Endothelial cell of umbilical vein (primary cell): ENCODE data around the gene BNC1. TPM values are rescaled to one million over a fixed set of nuclear protein-coding genes. Genes with fewer than 3 reads are reported as not detected.

Experiments used
- BruUV-seq: library from RNA; stranded (reverse); fragments of 400-500 nt; replicated peaks from 2 replicates; lab custom pipeline; 2021; lab: Mats Ljungman, UMichigan
- CTCF ChIA-PET: fragments of 300-600, 350-600 bp; sonication (Branson Sonifier 250); formaldehyde crosslinking; loops from one replicate; lab custom pipeline; 2021; ENCODE audit warnings: antibody characterized with exemption, inconsistent platforms; lab: Charles Lee
- POLR2A ChIA-PET: fragments of 300-600, 350-600 bp; sonication (Branson Sonifier 250); formaldehyde crosslinking; loops from one replicate; lab custom pipeline; 2021; ENCODE audit warnings: antibody characterized with exemption, inconsistent platforms; lab: Charles Lee
- DNase-seq: peaks from one replicate; pipeline ENCODE4 v3.0.0-alpha.2; 2011; ENCODE audit warnings: low read depth, low spot score
- FAIRE-seq: peaks from 2 replicates; lab custom pipeline; 2011; peaks lifted over from hg19 to GRCh38; lab: Jason Lieb, UNC
- H2AFZ ChIP-seq: 2 replicates; pipeline ENCODE4 v1.6.0; 2012; ENCODE audit warnings: low read depth, low read length, control low read depth, inconsistent platforms
- H3K27ac ChIP-seq: 2 replicates; pipeline ENCODE4 v1.5.1; 2011; ENCODE audit warnings: low read depth, mild to moderate bottlenecking, control low read depth, low read length, moderate library complexity; ENCODE audit not compliant: insufficient read depth
- H3K27me3 ChIP-seq, 2 experiments: 2 replicates each; pipeline versions ENCODE4 v1.6.0 to v1.6.1; 2011; ENCODE audit warnings: low read length in 2 of 2, mixed read lengths in 1 of 2; ENCODE audit not compliant: control insufficient read depth in 2 of 2, insufficient read depth in 2 of 2
- H3K36me3 ChIP-seq, 2 experiments: 2 replicates in 1 of 2; 3 replicates in 1 of 2; pipeline ENCODE4 v1.5.1; 2011; ENCODE audit warnings: low read length in 2 of 2, mild to moderate bottlenecking in 1 of 2, moderate library complexity in 1 of 2; ENCODE audit not compliant: control insufficient read depth in 2 of 2, insufficient read depth in 2 of 2; ENCODE audit errors: extremely low read depth in 1 of 2
- H3K4me1 ChIP-seq: 3 replicates; pipeline ENCODE4 v1.5.1; 2011; ENCODE audit warnings: mild to moderate bottlenecking, low read length; ENCODE audit not compliant: control insufficient read depth, insufficient read depth; ENCODE audit errors: extremely low read depth
- H3K4me2 ChIP-seq: 2 replicates; pipeline ENCODE4 v1.6.1; 2011; ENCODE audit warnings: low read length, control low read depth, mixed read lengths; ENCODE audit not compliant: insufficient read depth
- H3K4me3 ChIP-seq, 3 experiments: fragments of 200-600 bp in 1 of 3; sonication (generic), shearing (Covaris generic) in 1 of 3; replicated peaks in 1 of 3; 2 replicates each; pipeline ENCODE4 v1.5.1; 2011 to 2016; ENCODE audit warnings: control low read depth in 3 of 3, low read length in 3 of 3, mild to moderate bottlenecking in 2 of 3, inconsistent platforms in 1 of 3, low read depth in 1 of 3, moderate library complexity in 1 of 3; ENCODE audit not compliant: insufficient read depth in 1 of 3
- H3K79me2 ChIP-seq: 2 replicates; pipeline ENCODE4 v1.6.0; 2012; ENCODE audit warnings: low read length, inconsistent platforms; ENCODE audit not compliant: control insufficient read depth, insufficient read depth
- H3K9ac ChIP-seq: replicated peaks from 2 replicates; pipeline ENCODE3; 2011; ENCODE audit warnings: low read length, control low read depth; ENCODE audit not compliant: insufficient read depth; ENCODE audit errors: extremely low read depth
- H3K9me1 ChIP-seq: replicated peaks from 3 replicates; pipeline ENCODE4 v1.6.0; 2011; ENCODE audit warnings: mild to moderate bottlenecking, low read length; ENCODE audit not compliant: control insufficient read depth, insufficient read depth; ENCODE audit errors: extremely low read depth
- H3K9me3 ChIP-seq: replicated peaks from 2 replicates; pipeline ENCODE4 v1.5.1; 2012; ENCODE audit warnings: low read length, inconsistent platforms; ENCODE audit not compliant: control insufficient read depth, insufficient read depth
- H4K20me1 ChIP-seq: replicated peaks from 2 replicates; pipeline ENCODE3; 2011; ENCODE audit warnings: mild to moderate bottlenecking, low read length; ENCODE audit not compliant: control insufficient read depth, insufficient read depth; ENCODE audit errors: extremely low read depth
- EZH2 ChIP-seq: IDR thresholded peaks from 2 replicates; pipeline ENCODE4 v1.6.1; 2012; ENCODE audit warnings: borderline replicate concordance, low read depth, mild to moderate bottlenecking, moderate library complexity, low read length, inconsistent platforms; ENCODE audit not compliant: severe bottlenecking
- FOS ChIP-seq: IDR thresholded peaks from 2 replicates; pipeline ENCODE4 v1.6.1; 2011; ENCODE audit warnings: mild to moderate bottlenecking, low read length, moderate library complexity, borderline replicate concordance; ENCODE audit not compliant: insufficient read depth
- GATA2 ChIP-seq: IDR thresholded peaks from 2 replicates; pipeline ENCODE4 v1.7.0; 2011; ENCODE audit warnings: low read depth, mild to moderate bottlenecking, moderate library complexity, mixed read lengths, low read length; ENCODE audit not compliant: insufficient read length, insufficient read depth
- JUN ChIP-seq: IDR thresholded peaks from 2 replicates; pipeline ENCODE4 v1.6.1; 2011; ENCODE audit warnings: borderline replicate concordance, low read depth; ENCODE audit not compliant: insufficient read length, insufficient read depth
- MYC ChIP-seq: IDR thresholded peaks from one replicate; pipeline ENCODE4 v1.6.1; 2011; ENCODE audit warnings: mild to moderate bottlenecking, low read depth, low read length
- POLR2A ChIP-seq: IDR thresholded peaks from 2 replicates; pipeline ENCODE4 v1.6.1; 2012; ENCODE audit warnings: low read depth, mild to moderate bottlenecking, control low read depth, low read length
- POLR2AphosphoS5 ChIP-seq: IDR thresholded peaks from 2 replicates; pipeline ENCODE4 v1.6.1; 2012; ENCODE audit warnings: low read depth, mild to moderate bottlenecking, control low read depth, low read length, moderate library complexity; ENCODE audit not compliant: insufficient read depth
- dilution Hi-C: fragments of 300-500 bp; cut with MboI; formaldehyde crosslinking; loops from one replicate; pipeline ENCODE4 v1.15.0; 2019; ENCODE audit warnings: low sequenced_read_pairs; ENCODE audit not compliant: extremely low pct_ligation_motif_present
- intact Hi-C: fragments of 100-400 bp; cut with micrococcal nuclease; formaldehyde crosslinking; loops from one replicate; pipeline ENCODE4 v1.10.0; 2022
- polyA plus RNA-seq, 4 experiments: library from polyadenylated mRNA; depleted of rRNA in 3 of 4; stranded (reverse) in 3 of 4; unstranded in 1 of 4; fragments of >200 nt; gene quantifications; 2 replicates each; pipeline versions ENCODE4 v1.2.1 to v1.2.3, GENCODE V29; 2011 to 2012; ENCODE audit warnings: missing spikeins in 1 of 4
- total RNA-seq: library from RNA; stranded (reverse); gene quantifications from 2 replicates; pipeline ENCODE4 v1.2.3, GENCODE V29; 2021
- TF ChIP-seq, protein P1 (sequence below), 2 donors: IDR thresholded peaks; 1 replicate in 1 of 2; 2 replicates in 1 of 2; pipeline ENCODE4 v1.5.1; 2011; ENCODE audit warnings: low read length in 2 of 2, mild to moderate bottlenecking in 2 of 2, moderate library complexity in 2 of 2, control low read depth in 1 of 2, inconsistent platforms in 1 of 2, low read depth in 1 of 2; ENCODE audit not compliant: insufficient read depth in 1 of 2; ENCODE audit errors: extremely low read depth in 1 of 2
- TF ChIP-seq, protein P2 (sequence below): IDR thresholded peaks from 2 replicates; pipeline ENCODE4 v1.6.1; 2011; ENCODE audit not compliant: insufficient read depth, insufficient read length

Gene BNC1
- total and polyA plus RNA-seq, 2 donors (not counting 3 experiments of a cell fraction or from before 2014, with no cell fraction given), result 3.4 to 3.9 TPM

DNA sequence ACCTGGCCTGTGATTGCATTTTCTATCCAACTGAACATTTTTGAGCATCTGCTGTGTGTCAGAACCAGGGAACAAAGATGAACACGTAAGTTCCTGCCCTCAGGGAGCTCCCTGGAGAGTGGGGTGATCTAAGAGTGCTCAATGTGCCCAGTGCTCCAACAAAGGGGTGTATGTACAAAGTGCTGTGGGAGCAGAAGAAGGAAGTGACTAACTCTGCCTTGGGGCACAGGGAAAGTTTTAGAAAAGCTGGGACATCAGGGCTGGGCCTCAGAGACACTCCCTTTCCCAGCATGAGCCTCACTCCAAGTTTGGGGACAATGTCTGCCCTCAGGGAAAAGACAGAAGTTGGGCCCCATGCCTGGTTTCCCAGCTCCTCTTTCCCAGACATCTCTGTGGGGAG, 27.6 kb upstream of the BNC1 start:
- Histone ChIP-seq H3K79me2 (no peaks in the 10 kb centered on the region), H4K20me1 (no peaks in the 10 kb centered on the region), H3K27me3 (no peaks in the 10 kb centered on the region), H3K4me3 (no peak overlapping the region), H3K36me3 (no peaks in the 10 kb centered on the region), H2AFZ (no peak overlapping the region), H3K9me1 (no peaks in the 10 kb centered on the region), H3K9ac (no peak overlapping the region), H3K4me2 (no peak overlapping the region), H3K4me1 (peaks cover 15% of the 10 kb centered on the region), H3K9me3 (no peaks in the 10 kb centered on the region), H3K27ac (no peak overlapping the region)
- intact Hi-C loops (no loop called here), dilution Hi-C loops (no loop called here)
- FAIRE-seq, result no peak
- ChIA-PET CTCF (interaction anchor here (3.1 kb wide), 1 partner anchor 64 kb away, joined by 23 read pairs; no protein-coding TSS in a partner anchor), POLR2A (no interaction called here)
- no peak for TF ChIP-seq MYC
- no peak for TF ChIP-seq GATA2
- no peak for TF ChIP-seq JUN
- no peak for TF ChIP-seq POLR2A
- no peak for TF ChIP-seq POLR2AphosphoS5
- no peak for TF ChIP-seq EZH2
- TF ChIP-seq, protein P1, sequence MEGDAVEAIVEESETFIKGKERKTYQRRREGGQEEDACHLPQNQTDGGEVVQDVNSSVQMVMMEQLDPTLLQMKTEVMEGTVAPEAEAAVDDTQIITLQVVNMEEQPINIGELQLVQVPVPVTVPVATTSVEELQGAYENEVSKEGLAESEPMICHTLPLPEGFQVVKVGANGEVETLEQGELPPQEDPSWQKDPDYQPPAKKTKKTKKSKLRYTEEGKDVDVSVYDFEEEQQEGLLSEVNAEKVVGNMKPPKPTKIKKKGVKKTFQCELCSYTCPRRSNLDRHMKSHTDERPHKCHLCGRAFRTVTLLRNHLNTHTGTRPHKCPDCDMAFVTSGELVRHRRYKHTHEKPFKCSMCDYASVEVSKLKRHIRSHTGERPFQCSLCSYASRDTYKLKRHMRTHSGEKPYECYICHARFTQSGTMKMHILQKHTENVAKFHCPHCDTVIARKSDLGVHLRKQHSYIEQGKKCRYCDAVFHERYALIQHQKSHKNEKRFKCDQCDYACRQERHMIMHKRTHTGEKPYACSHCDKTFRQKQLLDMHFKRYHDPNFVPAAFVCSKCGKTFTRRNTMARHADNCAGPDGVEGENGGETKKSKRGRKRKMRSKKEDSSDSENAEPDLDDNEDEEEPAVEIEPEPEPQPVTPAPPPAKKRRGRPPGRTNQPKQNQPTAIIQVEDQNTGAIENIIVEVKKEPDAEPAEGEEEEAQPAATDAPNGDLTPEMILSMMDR (IDR thresholded peaks at IDR 0.05; ENCODE audit: extremely low read depth in 1 of 2, insufficient read depth in 1 of 2, low read depth in 1 of 2, low read length in 2 of 2), result no peak
- TF ChIP-seq, protein P2, sequence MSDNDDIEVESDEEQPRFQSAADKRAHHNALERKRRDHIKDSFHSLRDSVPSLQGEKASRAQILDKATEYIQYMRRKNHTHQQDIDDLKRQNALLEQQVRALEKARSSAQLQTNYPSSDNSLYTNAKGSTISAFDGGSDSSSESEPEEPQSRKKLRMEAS, result no peak
- no peak for TF ChIP-seq FOS
- DNase-seq, result no peak
- no TSS peak for BruUV-seq
